T-helper 22 cell (primary cell): ENCODE data around the gene PALLD.
"Not testable (repeated sequence)": the region's sequence is repeated elsewhere in the genome, so short reads cannot be mapped to it uniquely, and the experiment has no call there.

ENCODE experiments used
- DNase-seq: peaks from one replicate; pipeline ENCODE4 v3.0.0-alpha.2; 2020; ENCODE audit warnings: low read depth

The PALLD gene

GRCh38 chr4:168710353-168710946 is 213.6 kb downstream of the PALLD start:
- DNase-seq: no peak

- no peak for DNase-seq
Measured at GRCh38 chr4:168711197-168712140, 214.6 kb downstream of the PALLD start.

- DNase-seq: no peak
Measured at GRCh38 chr4:168712316-168712890, 215.6 kb downstream of the PALLD start.

GRCh38 chr4:168713253-168713652 is 216.4 kb downstream of the PALLD start:
- DNase-seq: no peak

GRCh38 chr4:168715896-168716295 is 219.0 kb downstream of the PALLD start:
- no peak for DNase-seq

- no peak for DNase-seq
Measured at GRCh38 chr4:168716406-168717129, 219.7 kb downstream of the PALLD start.

- DNase-seq: no peak
Measured at GRCh38 chr4:168717847-168718246, 221.0 kb downstream of the PALLD start.

- no peak for DNase-seq
Measured at GRCh38 chr4:168719725-168720124, 222.9 kb downstream of the PALLD start.

- no peak for DNase-seq
Measured at GRCh38 chr4:168720396-168720900, 223.6 kb downstream of the PALLD start.

GRCh38 chr4:168722391-168722790 is 225.5 kb downstream of the PALLD start:
- DNase-seq: no peak

- DNase-seq: no peak
Measured at GRCh38 chr4:168723020-168723419, 226.2 kb downstream of the PALLD start.

GRCh38 chr4:168723569-168723968 is 226.7 kb downstream of the PALLD start:
- no peak for DNase-seq

- no peak for DNase-seq
Measured at GRCh38 chr4:168724243-168724642, 227.4 kb downstream of the PALLD start.

- no peak for DNase-seq
Measured at GRCh38 chr4:168724686-168725411, 228.0 kb downstream of the PALLD start.

GRCh38 chr4:168725930-168726329 is 229.1 kb downstream of the PALLD start:
- DNase-seq: no peak

- not testable (repeated sequence) for DNase-seq
Measured at GRCh38 chr4:168727181-168727580, 230.3 kb downstream of the PALLD start.

GRCh38 chr4:168731006-168731636 is 234.3 kb downstream of the PALLD start:
- no peak for DNase-seq

GRCh38 chr4:168731706-168732414 is 235.0 kb downstream of the PALLD start:
- DNase-seq: no peak

GRCh38 chr4:168732714-168733113 is 235.9 kb downstream of the PALLD start:
- DNase-seq: no peak
